ENCODE measurements around the gene OS9. TPM values are rescaled to one million over a fixed set of nuclear protein-coding genes. Genes with fewer than 3 reads are reported as not detected.

The OS9 gene
- total RNA-seq, 8 experiments from 2014 or later, result 94.0 to 297 (median 134) TPM

DNA sequence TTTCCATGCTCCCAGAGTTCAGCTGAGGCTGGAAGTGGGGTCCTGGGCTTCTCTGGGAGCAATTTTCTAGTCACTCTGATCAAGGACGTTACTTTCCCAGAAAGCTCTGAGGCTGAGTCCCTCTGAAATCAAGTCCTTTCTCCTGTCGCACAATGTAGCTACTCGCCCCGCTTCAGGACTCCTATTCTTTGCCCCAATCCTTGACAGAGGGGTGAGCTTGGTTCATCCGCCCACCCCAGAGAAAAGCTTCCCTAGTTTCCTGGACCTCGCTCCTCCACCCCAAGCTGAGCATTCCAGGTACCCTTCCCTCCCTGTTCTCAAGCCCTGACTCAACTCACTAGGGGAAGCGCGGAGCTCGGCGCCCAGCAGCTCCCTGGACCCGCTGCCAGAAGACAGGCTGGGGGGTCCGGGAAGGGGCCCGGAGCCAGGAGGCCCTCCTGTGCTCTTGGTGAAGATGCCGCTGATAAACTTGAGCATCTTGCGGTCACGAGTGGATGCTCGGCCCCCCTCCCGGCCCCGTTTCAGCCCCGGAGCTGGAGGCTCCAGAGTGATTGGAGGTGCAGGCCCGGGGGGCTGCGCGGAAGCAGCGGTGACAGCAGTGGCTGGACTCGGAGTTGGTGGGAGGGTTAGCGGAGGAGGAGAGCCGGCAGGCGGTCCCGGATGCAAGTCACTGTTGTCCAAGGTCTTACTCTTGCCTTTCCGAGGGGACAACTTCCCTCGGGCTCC is 43.0 kb downstream of the OS9 start:
- ATAC-seq (replicated peaks in 6 of 8), result no peak
- 0 to 67% (median 2%) methylated on average over 2 to 24 of the region's 31 CpGs; no CpG with 5 or more reads in 5 of the 10 experiments for WGBS, 10 experiments
- H3K27ac ChIP-seq, result no peak overlapping the region
- peaks cover 26 to 33% of the 10 kb centered on the region in 2 donors for H3K4me1 ChIP-seq (replicated peaks in 1 of 2)
- peak overlapping the region; percentile 46 to 77 (median 71) for H3K4me3 ChIP-seq
- in situ Hi-C loops (cut with MboI; ENCODE audit: low pct_unique_long_range_greater_than_20kb in 2 of 9, low sequenced_read_pairs in 9 of 9, unreplicated experiment in 9 of 9), result no loop called here

DNA sequence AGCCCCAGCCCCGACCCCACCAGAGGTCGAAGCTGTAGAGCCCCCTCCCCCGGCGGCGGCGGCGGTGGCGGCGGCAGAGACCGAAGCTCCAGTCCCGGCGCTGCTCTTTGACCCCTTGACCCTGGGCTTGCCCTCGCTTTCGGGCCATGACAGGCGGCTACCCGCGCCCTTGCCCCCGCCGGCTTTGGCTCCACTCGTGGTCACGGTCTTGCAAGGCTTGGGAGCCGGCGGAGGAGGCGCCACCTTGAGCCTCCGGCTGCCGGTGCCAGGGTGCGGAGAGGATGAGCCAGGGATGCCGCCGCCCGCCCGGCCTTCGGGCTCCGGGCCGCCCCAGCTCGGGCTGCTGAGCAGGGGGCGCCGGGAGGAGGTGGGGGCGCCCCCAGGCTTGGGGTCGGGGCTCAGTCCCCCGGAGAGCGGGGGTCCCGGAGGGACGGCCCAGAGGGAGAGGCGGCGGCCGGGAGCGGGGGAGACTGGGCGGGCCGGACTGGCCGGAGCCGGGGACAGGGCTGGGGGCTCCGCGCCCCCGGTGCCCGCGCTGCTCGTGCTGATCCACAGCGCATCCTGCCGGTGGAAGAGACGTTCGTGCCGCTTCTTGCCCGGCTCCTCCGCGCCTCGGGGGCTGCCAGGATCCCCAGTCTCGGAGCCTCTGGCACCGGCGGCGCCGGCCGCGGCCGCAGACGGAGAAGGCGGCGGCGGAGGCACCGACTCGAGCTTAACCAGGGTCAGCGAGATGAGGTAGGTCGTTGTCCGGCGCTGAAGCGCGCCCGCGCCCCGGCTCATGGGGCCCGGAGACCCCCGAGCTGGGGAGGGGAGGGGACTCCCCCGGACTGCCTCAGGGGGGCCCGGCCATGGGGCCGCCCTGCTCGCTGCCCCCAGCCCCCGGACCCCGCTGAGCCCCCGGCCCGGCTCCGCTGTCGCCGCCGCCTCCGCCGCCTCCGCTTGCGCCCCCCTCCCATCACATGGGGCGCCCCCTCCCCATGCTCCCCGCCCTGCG is 43.8 kb downstream of the OS9 start:
- peak; percentile 4 to 45 (median 38) for ATAC-seq (replicated peaks in 6 of 8)
- H3K27ac ChIP-seq, result peak overlapping the region; percentile 33 to 56

DNA sequence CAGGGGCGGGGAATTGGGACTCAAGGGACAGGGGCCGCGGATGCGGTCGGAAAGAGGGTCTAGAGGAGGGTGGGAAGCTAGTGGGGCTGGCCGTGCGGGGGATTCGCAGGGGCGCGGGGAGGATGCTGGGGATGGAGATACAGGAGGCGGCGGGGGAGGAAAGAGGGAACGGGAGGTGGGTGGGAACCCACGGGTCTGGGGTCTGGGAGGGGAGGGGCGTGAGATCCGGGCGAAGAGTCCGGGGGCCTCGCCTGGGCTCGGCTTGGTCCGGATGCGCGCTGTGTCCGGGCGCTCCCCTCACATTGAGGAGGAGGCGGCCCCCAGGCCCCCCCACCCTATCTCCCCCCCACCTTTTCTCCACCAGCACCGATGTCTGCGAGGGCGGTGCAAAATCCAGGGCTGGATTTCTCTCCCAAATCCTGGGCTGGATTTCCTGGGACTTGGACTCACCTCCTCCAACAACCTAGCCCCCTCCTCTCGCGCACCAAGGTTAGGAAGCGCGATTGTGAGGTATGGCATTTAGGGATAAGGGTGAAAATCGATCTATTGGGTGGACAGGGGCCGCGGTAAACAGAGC is 44.8 kb downstream of the OS9 start, which contains the start of gene AGAP2:
AGAP2 (minus strand) TSS at position 82 of the 577 bp plus-strand sequence. CDS start 496 bp downstream, outside the sequence.
- in situ Hi-C loops (cut with MboI; ENCODE audit: low pct_unique_long_range_greater_than_20kb in 2 of 9, low sequenced_read_pairs in 9 of 9, unreplicated experiment in 9 of 9), result no loop called here
- peak in 6 of 8 experiments; percentile 14 to 59 (median 50) for ATAC-seq (replicated peaks in 6 of 8)
- H3K27ac ChIP-seq, result peak within 1 kb of the TSS; percentile 33 to 56
- peaks cover 26 to 33% of the 10 kb centered on the region in 2 donors for H3K4me1 ChIP-seq (replicated peaks in 1 of 2)
- H3K4me3 ChIP-seq, result peak within 1 kb of the TSS; percentile 46 to 77 (median 71)
- 0 to 2% (median 0%) methylated on average over 1 to 7 of the region's 36 CpGs; no CpG with 5 or more reads in 6 of the 10 experiments for WGBS, 10 experiments

More for the DNA sequence above, 43.8 kb downstream of the OS9 start:
- 0% methylated on average over 1 of the region's 110 CpGs; no CpG with 5 or more reads in 9 of the 10 experiments for whole genome bisulfite sequencing, 10 experiments
- in situ Hi-C loops (cut with MboI; ENCODE audit: low pct_unique_long_range_greater_than_20kb in 2 of 9, low sequenced_read_pairs in 9 of 9, unreplicated experiment in 9 of 9), result no loop called here
- H3K4me3 ChIP-seq, result peak overlapping the region; percentile 46 to 77 (median 71)
- H3K4me1 ChIP-seq (replicated peaks in 1 of 2), result peaks cover 26 to 33% of the 10 kb centered on the region in 2 donors

DNA sequence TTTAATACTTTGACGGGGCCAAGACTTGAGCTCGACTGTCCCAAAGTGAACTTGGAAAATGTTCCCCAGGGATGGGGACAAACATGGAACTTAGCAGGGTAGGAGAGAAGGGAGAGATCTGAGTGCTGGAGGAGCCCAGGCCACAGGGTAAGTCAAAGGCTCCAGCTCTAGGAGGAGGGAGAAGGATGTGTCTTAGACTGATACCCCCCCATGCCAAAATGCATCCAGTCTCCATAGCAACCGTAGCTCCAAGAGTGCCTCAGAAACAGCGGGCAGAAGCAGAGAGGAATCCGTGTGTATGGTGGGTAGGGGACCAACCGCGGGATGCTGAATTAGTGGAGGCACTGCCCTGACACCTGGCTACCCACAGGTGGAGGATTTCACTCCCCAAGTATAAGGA is 45.5 kb downstream of the OS9 start:
- Histone ChIP-seq H3K27ac (no peak overlapping the region), H3K4me1 (replicated peaks in 1 of 2) (peaks cover 29 to 33% of the 10 kb centered on the region in 2 donors), H3K4me3 (peak overlapping the region in 3 of 5 donors; percentile 46 to 74 (median 65))
- in situ Hi-C loops (cut with MboI; ENCODE audit: low pct_unique_long_range_greater_than_20kb in 2 of 9, low sequenced_read_pairs in 9 of 9, unreplicated experiment in 9 of 9), result no loop called here
- WGBS, 10 experiments, result 12 to 46% (median 20%) methylated on average over 1 to 5 of the region's 7 CpGs; no CpG with 5 or more reads in 7 of the 10 experiments
- no peak for ATAC-seq (replicated peaks in 6 of 8)

DNA sequence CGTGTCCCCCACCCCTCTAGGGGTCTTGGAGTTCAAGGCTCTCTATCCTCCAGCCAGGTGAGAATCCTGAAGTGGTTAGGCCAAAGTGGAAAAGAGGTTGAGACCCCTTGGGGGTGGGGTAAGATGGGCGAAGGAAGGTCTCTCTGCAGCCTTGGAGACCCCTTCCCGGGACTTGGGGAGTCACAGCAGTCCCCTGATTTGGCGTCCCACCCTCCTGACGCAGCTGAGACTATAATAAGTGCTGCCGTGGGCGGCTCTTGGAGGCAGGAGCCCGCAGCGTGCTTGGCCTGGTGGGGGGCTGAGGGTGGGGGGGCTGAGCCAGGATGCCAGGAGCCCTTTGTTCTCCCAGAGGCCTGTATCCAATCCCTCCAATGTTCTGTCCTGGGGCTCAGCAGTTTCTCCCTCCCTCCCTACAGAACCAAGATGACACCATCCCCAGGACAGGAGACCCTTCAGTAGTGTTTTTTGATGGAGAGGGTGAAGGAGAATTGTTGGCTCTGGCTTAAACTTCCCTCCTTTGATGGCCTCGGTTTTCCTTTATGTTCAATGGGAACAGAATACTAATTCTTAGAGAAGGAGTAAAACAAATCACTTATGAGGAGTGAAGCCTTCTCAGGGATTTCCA is 46.1 kb downstream of the OS9 start:
- ATAC-seq (replicated peaks in 6 of 8), result no peak
- peaks cover 26 to 28% of the 10 kb centered on the region in 2 donors for H3K4me1 ChIP-seq (replicated peaks in 1 of 2)
- 0 to 100% (median 41%) methylated on average over 1 to 2 of the region's 10 CpGs; no CpG with 5 or more reads in 2 of the 10 experiments for WGBS, 10 experiments
- H3K4me3 ChIP-seq, result no peak overlapping the region
- no peak overlapping the region for H3K27ac ChIP-seq
- in situ Hi-C loops (cut with MboI; ENCODE audit: low pct_unique_long_range_greater_than_20kb in 2 of 9, low sequenced_read_pairs in 9 of 9, unreplicated experiment in 9 of 9), result no loop called here

DNA sequence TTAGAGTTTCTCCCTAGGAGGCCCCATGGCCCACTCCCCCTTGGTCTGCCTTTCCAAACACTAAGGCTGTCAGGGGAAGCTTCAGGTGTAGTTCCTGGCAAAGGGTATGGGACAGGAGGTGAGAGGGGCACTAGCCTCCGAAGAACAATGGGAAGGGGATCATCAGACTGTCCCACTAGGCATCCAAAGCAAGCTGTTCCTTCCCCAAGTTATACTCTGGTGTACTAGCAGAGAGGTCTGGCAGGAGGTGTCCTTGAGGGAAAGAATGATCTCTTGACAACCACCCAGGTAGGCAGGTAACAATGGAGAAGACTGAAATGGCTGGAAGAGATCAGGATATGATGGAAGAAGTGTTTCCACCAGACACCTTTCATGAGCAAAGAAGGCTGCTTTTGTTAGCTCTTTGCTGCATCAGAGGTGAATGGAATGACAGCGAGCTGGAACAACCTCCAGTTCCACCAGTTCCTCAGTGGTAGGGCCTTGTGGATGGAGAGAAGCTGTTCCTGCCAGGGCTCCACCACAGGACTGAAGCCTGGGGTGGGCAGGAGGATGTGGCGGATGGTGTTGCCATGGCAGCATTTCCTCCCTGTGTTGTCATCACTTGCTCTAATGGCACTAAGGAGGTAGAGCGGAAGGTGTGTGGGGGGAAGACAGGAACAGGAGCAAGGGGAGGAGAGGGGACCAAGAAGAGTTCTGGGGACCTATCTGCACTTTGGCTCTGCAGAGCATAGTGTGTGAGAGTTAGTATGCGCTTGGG is 46.9 kb downstream of the OS9 start:
- no peak overlapping the region for H3K27ac ChIP-seq
- ATAC-seq (replicated peaks in 6 of 8), result peak in 1 of 8 experiments; percentile 1
- in situ Hi-C loops (cut with MboI; ENCODE audit: low pct_unique_long_range_greater_than_20kb in 2 of 9, low sequenced_read_pairs in 9 of 9, unreplicated experiment in 9 of 9), result no loop called here
- WGBS, 10 experiments, result 40 to 100% (median 73%) methylated on average over 1 to 3 of the region's 5 CpGs; no CpG with 5 or more reads in 3 of the 10 experiments
- peaks cover 21 to 25% of the 10 kb centered on the region in 2 donors for H3K4me1 ChIP-seq (replicated peaks in 1 of 2)
- no peak overlapping the region for H3K4me3 ChIP-seq

DNA sequence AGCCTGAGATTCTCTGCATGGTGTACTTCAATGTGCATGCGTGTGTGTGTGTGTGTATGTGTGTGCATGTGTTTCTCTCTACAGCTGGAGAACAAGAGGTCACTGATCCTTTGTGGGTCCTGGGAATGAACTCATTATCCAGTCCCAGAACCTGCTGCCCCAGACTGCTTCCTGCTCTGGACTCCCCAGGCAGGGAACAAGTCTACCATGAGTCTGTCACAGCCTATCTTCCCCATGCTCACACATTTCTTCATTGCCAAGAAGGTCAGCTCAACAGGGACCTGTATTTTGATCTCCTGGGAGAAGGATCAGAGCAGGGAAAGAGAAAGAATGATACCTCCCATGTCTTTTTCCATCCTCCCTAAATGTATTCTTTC is 47.5 kb downstream of the OS9 start:
- in situ Hi-C loops (cut with MboI; ENCODE audit: low pct_unique_long_range_greater_than_20kb in 2 of 9, low sequenced_read_pairs in 9 of 9, unreplicated experiment in 9 of 9), result no loop called here
- ATAC-seq (replicated peaks in 6 of 8), result no peak
- WGBS, 10 experiments, result 17 to 71% (median 43%) methylated on average over 1 of the region's 1 CpG; no CpG with 5 or more reads in 7 of the 10 experiments
- H3K4me3 ChIP-seq, result no peak overlapping the region
- no peak overlapping the region for H3K27ac ChIP-seq
- peaks cover 22 to 26% of the 10 kb centered on the region in 2 donors for H3K4me1 ChIP-seq (replicated peaks in 1 of 2)

DNA sequence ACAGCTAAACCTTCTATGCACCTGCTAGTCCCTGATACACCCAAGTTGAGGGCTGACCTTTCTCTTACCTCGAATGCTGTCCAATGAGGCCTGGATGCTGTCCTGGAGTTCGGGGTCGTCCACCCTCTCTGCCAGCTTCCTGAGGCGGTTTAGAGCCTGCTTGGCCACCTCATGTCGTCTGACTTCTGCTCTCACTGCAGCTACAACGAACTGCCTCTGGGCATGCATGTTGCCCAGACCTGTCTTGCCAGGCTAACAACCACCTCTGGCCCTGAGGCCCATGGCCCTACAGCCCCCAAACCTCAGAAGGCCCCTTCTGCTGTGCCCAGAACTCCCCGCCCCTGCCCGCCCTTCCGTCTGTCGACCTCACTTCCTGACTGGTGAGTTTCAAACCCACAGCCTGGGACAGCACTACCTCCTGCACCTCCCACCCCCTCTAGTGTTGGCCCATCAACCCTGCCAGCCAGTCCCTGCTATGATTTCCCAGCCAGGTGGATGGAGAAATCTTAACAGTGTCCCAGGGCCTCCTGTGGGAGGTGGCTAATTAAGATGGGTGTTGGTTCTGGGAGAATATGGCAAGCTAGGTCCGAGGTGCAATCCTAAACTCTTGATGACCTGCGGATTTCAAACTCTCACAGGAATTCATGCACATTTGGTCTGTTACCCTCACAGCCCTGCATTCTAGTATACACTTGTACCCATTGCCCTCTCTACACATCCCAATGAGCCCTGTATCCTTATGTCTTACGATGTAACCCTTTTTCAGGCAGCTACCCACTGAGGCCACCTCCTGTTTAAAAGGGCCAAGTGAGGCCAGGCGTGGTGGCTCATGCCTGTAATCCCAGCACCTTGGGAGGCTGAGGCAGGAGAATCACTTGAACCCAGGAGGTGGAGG is 48.2 kb downstream of the OS9 start:
- in situ Hi-C loops (cut with MboI; ENCODE audit: low pct_unique_long_range_greater_than_20kb in 2 of 9, low sequenced_read_pairs in 9 of 9, unreplicated experiment in 9 of 9), result no loop called here
- Histone ChIP-seq H3K27ac (no peak overlapping the region), H3K4me1 (replicated peaks in 1 of 2) (peaks cover 15 to 19% of the 10 kb centered on the region in 2 donors), H3K4me3 (no peak overlapping the region)
- 16 to 100% (median 62%) methylated on average over 1 to 7 of the region's 14 CpGs; no CpG with 5 or more reads in 1 of the 10 experiments for WGBS, 10 experiments
- no peak for ATAC-seq (replicated peaks in 6 of 8)

DNA sequence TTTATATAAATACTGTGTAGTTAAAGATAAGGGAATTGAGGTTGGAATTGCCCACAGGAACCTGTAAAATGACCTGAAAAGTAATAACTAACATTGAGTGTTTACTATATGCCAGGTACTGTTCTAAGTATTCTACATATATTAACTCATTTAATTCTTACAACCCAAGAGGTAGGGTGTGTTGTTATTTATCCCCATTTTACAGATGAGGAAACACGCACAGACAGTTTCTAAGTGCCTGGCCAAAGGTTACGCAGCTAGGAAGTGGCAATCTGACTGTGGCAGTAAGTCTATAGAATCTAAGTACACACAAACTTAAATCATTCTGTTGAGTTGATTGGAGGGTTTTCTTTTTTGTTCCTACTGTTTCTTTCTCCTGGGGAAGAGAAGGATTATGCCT is 49.8 kb downstream of the OS9 start:
- 69 to 100% (median 94%) methylated on average over 1 to 2 of the region's 2 CpGs; no CpG with 5 or more reads in 1 of the 10 experiments for WGBS, 10 experiments
- Histone ChIP-seq H3K27ac (no peak overlapping the region), H3K4me3 (peak overlapping the region in 3 of 5 donors; percentile 81 to 90 (median 84)), H3K4me1 (replicated peaks in 1 of 2) (peaks cover 13 to 14% of the 10 kb centered on the region in 2 donors)
- ATAC-seq (replicated peaks in 6 of 8), result no peak
- in situ Hi-C loops (cut with MboI; ENCODE audit: low pct_unique_long_range_greater_than_20kb in 2 of 9, low sequenced_read_pairs in 9 of 9, unreplicated experiment in 9 of 9), result no loop called here

DNA sequence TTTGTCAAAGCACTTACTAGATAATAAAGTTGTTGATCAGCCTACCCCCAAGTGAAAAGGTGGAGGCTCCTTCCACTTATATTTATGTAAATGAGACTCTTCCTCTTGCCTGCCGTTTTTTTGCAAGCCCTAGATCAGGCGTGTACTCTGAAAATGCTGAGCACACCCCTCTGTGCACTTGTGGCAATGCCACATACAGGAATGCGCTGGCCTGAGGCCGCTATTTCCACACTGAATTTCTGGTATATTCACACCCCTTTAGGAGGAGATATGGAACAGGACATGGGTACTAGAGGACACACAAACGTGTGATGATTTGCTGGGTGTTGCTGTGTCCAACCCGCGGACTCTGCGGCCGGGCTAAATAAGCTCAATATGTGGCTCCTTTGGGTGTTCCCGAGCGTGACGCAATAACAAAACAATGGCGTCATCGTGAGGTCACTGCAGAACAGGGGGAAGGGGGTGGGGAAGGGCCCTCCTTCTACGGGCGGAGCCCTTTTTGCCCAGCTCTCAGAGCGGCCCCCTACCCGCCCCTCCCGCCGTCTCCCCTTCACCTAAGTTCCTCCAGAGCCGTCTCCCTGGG is 50.4 kb downstream of the OS9 start:
- H3K4me1 ChIP-seq (replicated peaks in 1 of 2), result peaks cover 10% of the 10 kb centered on the region in 2 donors
- ATAC-seq (replicated peaks in 6 of 8), result peak; percentile 61 to 67 (median 64)
- H3K4me3 ChIP-seq, result peak overlapping the region; percentile 81 to 97 (median 90)
- in situ Hi-C loops (cut with MboI; ENCODE audit: low pct_unique_long_range_greater_than_20kb in 2 of 9, low sequenced_read_pairs in 9 of 9, unreplicated experiment in 9 of 9), result no loop called here
- 0 to 79% (median 38%) methylated on average over 1 to 10 of the region's 21 CpGs; no CpG with 5 or more reads in 4 of the 10 experiments for WGBS, 10 experiments
- peak overlapping the region; percentile 97 for H3K27ac ChIP-seq
